ENCODE data around the gene RBMS1. TPM values are rescaled to one million over a fixed set of nuclear protein-coding genes. Genes with fewer than 3 reads are reported as not detected.

The RBMS1 gene
- total and polyA plus RNA-seq, 4 donors: 49.5 to 215 (median 76.3) TPM

- 63 to 76% methylated on average over 1 of the region's 1 CpG for WGBS, 2 donors
- ATAC-seq (ENCODE audit: insufficient read depth, low FRiP score) (no peak), DNase-seq (no peak)
- no peak for TF ChIP-seq CTCF (IDR thresholded peaks at IDR 0.05; ENCODE audit: control extremely low read depth, extremely low read depth)
- no peaks in the 10 kb centered on the region for H3K27me3 ChIP-seq (ENCODE audit: control insufficient read depth in 3 of 3, insufficient read depth in 3 of 3, low read length in 2 of 3)
- H3K4me3 ChIP-seq: no peak overlapping the region
- H3K27ac ChIP-seq (ENCODE audit: low read depth in 1 of 2, low read length in 1 of 2): no peak overlapping the region
- no peaks in the 10 kb centered on the region for H3K36me3 ChIP-seq (ENCODE audit: control insufficient read depth in 4 of 4, insufficient read depth in 4 of 4, low read length in 4 of 4)
- peaks cover 6 to 46% (median 19%) of the 10 kb centered on the region in 5 donors for H3K4me1 ChIP-seq (ENCODE audit: control insufficient read depth in 5 of 5, insufficient read depth in 5 of 5, low read length in 5 of 5)
- no peak overlapping the region for H3K9ac ChIP-seq (ENCODE audit: insufficient read depth in 1 of 2, low read length in 2 of 2)
- H3K9me3 ChIP-seq (ENCODE audit: control insufficient read depth in 4 of 4, insufficient read depth in 3 of 4, low read length in 3 of 4): no peaks in the 10 kb centered on the region
These were observed 93.7 kb downstream of the RBMS1 start for GRCh38 chr2:160399880-160400279.

GRCh38 chr2:160397530-160397865, 96.1 kb downstream of the RBMS1 start:
- TF ChIP-seq CTCF (IDR thresholded peaks at IDR 0.05; ENCODE audit: control extremely low read depth, extremely low read depth): no peak
- no peak for ATAC-seq (ENCODE audit: insufficient read depth, low FRiP score)
- no peaks in the 10 kb centered on the region for H3K9me3 ChIP-seq (ENCODE audit: control insufficient read depth in 4 of 4, insufficient read depth in 3 of 4, low read length in 3 of 4)
- no peak for DNase-seq
- no peak overlapping the region for H3K9ac ChIP-seq (ENCODE audit: insufficient read depth in 1 of 2, low read length in 2 of 2)
- H3K4me3 ChIP-seq: no peak overlapping the region
- no peaks in the 10 kb centered on the region for H3K36me3 ChIP-seq (ENCODE audit: control insufficient read depth in 4 of 4, insufficient read depth in 4 of 4, low read length in 4 of 4)
- H3K4me1 ChIP-seq (ENCODE audit: control insufficient read depth in 5 of 5, insufficient read depth in 5 of 5, low read length in 5 of 5): peaks cover 9 to 35% (median 13%) of the 10 kb centered on the region in 5 donors
- no peaks in the 10 kb centered on the region for H3K27me3 ChIP-seq (ENCODE audit: control insufficient read depth in 3 of 3, insufficient read depth in 3 of 3, low read length in 2 of 3)
- no peak overlapping the region for H3K27ac ChIP-seq (ENCODE audit: low read depth in 1 of 2, low read length in 1 of 2)
- WGBS, 2 donors: 17 to 58% methylated on average over 2 of the region's 2 CpGs

DNA sequence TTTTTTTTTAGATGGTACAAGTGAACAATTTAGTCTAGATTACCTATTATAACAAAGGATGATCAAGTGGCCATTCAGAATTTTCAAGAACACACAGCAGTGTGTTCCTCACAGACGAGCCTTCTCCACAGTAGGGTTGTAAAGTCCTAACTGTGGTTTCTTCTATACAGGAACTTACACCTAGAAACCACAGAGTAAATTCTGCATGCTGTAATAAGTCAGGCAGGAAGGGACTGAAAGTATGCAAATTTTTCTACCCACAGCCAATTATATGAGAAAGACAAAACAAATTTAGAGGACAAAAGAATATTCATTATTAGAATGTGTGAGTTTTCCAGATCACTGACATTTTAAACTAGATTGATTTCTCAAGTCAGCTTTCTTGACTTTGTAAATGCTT, 99.5 kb downstream of the RBMS1 start:
- ATAC-seq (ENCODE audit: insufficient read depth, low FRiP score) (no peak), DNase-seq (no peak)
- Histone ChIP-seq H3K36me3 (ENCODE audit: control insufficient read depth in 4 of 4, insufficient read depth in 4 of 4, low read length in 4 of 4) (no peaks in the 10 kb centered on the region), H3K4me3 (no peak overlapping the region), H3K9ac (ENCODE audit: insufficient read depth in 1 of 2, low read length in 2 of 2) (no peak overlapping the region), H3K27me3 (ENCODE audit: control insufficient read depth in 3 of 3, insufficient read depth in 3 of 3, low read length in 2 of 3) (no peaks in the 10 kb centered on the region), H3K27ac (ENCODE audit: low read depth in 1 of 2, low read length in 1 of 2) (no peak overlapping the region), H3K9me3 (ENCODE audit: control insufficient read depth in 4 of 4, insufficient read depth in 3 of 4, low read length in 3 of 4) (no peaks in the 10 kb centered on the region), H3K4me1 (ENCODE audit: control insufficient read depth in 5 of 5, insufficient read depth in 5 of 5, low read length in 5 of 5) (peaks cover 0 to 36% (median under 1%) of the 10 kb centered on the region in 5 donors)
- TF ChIP-seq CTCF (IDR thresholded peaks at IDR 0.05; ENCODE audit: control extremely low read depth, extremely low read depth): no peak
- 5 to 21% methylated on average over 1 of the region's 1 CpG for WGBS, 2 donors

- no peaks in the 10 kb centered on the region for H3K27me3 ChIP-seq (ENCODE audit: control insufficient read depth in 3 of 3, insufficient read depth in 3 of 3, low read length in 2 of 3)
- H3K4me1 ChIP-seq (ENCODE audit: control insufficient read depth in 5 of 5, insufficient read depth in 5 of 5, low read length in 5 of 5): peaks cover 16 to 33% (median 20%) of the 10 kb centered on the region in 5 donors
- H3K9me3 ChIP-seq (ENCODE audit: control insufficient read depth in 4 of 4, insufficient read depth in 3 of 4, low read length in 3 of 4): no peaks in the 10 kb centered on the region
- H3K9ac ChIP-seq (ENCODE audit: insufficient read depth in 1 of 2, low read length in 2 of 2): no peak overlapping the region
- 72 to 87% methylated on average over 3 of the region's 3 CpGs for WGBS, 2 donors
- no peak overlapping the region for H3K4me3 ChIP-seq
- TF ChIP-seq CTCF (IDR thresholded peaks at IDR 0.05; ENCODE audit: control extremely low read depth, extremely low read depth): no peak
- ATAC-seq (ENCODE audit: insufficient read depth, low FRiP score) (no peak), DNase-seq (no peak)
- H3K36me3 ChIP-seq (ENCODE audit: control insufficient read depth in 4 of 4, insufficient read depth in 4 of 4, low read length in 4 of 4): no peaks in the 10 kb centered on the region
- no peak overlapping the region for H3K27ac ChIP-seq (ENCODE audit: low read depth in 1 of 2, low read length in 1 of 2)
These were observed 101.4 kb downstream of the RBMS1 start for GRCh38 chr2:160392201-160392600.

All from lung (tissue), 12 donors.